ENCODE results near the gene COL25A1.

COL25A1 gene

DNA sequence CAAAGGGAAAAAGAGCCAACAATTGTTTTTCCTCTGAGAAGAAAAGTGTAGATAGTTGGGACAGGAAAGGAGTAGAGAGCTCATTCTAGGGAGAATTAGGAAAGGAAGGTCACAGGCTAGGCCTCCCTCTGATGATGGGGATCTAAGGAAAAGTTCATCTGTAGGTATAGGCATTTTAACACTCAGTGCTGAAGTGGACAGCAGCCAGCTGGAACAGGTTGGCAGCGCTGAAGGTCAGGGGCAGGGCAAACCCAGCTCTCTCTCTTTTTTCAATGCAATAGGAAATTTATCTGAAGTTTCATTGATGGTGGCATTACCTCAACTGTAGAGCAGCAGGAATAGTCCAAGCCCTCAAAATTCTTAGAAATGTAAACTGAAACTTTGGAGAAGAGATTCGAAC, 441.1 kb downstream of the COL25A1 start:
- no peak for DNase-seq (ENCODE audit: low read depth)

DNA sequence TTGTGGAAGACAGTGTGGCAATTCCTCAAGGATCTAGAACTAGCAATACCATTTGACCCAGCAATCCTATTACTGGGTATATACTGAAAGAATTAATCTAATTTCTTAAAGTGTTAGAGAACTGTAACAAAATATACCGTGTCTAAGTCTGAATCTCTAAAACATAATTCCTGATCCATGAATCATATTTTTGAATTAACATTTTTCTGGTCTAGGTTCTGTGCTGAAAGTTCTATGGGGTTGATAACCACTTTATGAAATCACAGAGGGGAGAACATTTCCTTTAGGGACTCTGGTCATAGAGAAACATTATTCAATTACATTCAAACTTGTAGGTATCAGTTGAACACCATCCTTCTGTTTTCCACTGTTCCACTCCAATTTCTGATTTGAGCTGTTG, 447.7 kb downstream of the COL25A1 start:
- no peak for DNase-seq (ENCODE audit: low read depth)

DNA sequence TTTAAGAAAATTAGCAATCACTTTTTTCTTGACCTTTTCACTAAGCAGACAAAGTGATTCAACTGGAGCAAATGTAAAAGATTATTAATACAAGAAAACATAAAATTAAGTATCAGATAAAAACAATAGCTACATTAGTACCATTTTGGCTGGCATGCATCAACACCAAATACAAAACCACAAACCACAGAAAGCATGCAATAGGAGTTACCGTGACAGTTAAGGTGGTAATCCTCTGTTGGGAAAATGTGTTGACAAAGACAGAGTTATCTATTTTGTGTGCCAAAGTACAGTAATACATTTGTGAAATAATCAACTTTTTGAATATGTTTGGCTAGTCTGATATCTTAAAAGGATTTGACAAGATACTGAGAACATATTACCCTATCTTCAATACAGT, 449.8 kb downstream of the COL25A1 start:
- no peak for DNase-seq (ENCODE audit: low read depth)

DNA sequence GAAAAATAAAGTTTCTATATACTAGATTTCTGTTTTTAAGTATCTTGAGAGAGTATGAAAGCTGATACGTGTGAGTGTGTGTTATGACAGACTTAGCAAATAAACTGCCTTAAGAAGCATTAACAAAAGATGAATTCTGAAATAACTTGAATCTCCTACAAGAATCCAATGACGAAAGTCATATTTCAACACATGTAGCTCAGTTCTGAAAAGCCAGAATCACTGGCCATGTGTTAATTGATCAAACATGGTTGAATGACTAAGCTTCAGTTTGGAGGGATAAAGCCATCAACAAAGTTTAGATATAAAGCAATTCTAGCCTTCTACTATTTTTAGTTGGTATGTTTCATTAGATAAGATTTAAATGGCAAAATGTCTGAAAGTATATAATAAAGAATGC, 451.1 kb downstream of the COL25A1 start:
- DNase-seq (ENCODE audit: low read depth), result no peak

DNA sequence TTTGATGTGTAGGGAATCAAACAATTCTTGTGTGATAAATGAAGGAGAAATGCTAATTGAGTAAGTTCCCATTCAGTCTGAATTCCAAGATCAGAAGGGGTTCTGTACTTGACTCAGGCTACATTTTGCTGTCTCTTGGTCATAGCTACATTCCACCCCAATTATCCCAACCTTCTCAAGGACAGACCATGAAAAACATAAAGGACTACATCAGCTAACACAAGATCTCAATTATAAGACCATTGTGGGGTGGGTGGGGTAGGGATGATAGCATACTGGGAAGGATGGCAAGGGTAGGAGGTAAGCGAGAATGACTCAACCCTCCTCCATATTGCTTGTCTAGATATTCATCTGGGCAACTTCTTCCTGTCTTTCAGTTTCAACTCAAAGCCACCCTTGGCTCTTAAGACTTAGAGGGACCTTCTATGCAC, 452.2 kb downstream of the COL25A1 start:
- no peak for DNase-seq (ENCODE audit: low read depth)

DNA sequence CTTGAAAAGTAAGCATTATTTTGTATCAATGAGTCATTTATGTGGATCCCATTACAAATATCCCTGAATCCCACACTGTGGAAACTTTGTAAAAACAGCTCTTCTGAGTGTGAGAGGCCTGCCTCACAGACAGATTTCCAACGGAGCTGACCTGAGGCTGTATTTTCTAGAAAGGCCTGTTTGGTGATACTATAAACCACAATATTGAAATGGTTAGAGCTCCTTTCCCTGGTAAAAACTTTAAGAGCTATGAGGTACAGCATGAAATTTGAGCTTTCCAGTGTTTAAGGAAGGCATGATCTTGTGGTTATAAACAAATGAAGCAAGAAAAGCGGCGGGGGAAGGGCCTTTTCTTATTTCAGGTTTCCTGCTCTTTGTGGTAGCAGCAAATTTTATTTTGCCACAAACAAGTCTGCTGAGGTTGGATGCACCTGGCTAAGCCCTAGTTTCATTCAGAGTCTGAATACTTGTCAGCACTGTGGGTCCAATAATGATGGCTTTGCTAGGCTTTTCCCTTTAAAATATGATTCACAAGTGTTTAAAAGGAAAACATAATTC, 452.8 kb downstream of the COL25A1 start:
- DNase-seq (ENCODE audit: low read depth), result no peak

DNA sequence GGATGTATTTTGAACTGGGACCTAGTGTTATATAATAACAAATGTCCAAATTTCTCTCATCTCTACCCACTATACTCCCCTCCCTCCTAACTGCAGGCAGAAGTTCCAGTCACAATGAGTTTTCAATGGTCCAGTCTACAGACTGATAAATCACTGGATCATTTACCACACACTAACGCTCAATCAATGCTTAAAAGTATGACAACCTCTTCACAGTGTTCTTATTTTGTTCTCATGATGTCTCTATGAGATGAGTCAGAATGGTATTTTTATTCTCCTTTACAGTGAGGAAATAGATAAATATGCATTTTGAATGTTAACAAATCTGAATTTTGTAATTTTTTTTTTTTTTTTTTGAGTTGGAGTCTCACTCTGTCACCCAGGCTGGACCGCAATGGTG, 455.9 kb downstream of the COL25A1 start:
- DNase-seq (ENCODE audit: low read depth), result no peak

DNA sequence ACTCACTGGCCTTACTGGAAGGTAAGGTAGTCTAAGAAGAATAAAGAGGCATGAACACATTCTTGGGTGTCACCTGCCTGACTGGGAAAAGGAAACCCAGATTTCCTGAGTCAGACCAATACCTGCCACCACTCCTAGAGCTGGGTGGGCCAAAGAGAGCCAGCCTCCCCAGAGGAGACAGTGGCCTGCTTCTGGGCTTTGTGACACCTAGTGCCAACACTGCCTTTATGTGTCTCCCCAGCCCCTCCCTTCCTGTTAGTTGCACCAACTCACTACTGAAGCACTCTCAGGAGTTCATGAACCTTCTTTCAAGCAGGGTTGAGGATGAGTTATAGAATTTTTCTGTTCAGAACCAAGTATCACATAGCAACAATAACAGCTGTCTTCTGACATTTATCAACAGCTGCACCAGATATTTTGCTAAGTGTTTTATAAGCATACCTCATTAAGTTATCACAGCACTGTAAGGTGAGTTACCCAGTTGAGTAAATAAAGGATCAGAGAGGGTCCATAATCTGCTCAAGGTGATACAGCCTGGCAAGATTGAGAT, 462.0 kb downstream of the COL25A1 start:
- no peak for DNase-seq (ENCODE audit: low read depth)

DNA sequence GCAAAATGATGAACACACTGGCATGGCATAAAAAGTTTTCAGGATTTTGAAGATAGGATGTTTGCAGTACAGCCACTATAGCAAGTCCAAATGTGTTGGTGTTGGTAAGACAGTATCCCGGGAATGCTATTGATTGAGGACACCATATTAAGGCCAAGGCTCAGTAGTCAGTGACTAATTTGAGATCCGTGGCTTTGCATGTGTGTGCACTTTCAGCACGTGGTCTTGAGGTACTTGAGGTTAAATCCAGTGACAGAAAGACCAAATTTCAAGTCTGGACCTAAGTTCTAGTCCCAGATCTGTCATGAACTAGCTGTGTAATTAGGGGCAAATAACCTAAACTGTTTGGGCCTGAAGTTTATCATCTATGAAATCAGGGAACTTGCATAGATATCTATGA, 463.1 kb downstream of the COL25A1 start:
- DNase-seq (ENCODE audit: low read depth), result no peak

DNA sequence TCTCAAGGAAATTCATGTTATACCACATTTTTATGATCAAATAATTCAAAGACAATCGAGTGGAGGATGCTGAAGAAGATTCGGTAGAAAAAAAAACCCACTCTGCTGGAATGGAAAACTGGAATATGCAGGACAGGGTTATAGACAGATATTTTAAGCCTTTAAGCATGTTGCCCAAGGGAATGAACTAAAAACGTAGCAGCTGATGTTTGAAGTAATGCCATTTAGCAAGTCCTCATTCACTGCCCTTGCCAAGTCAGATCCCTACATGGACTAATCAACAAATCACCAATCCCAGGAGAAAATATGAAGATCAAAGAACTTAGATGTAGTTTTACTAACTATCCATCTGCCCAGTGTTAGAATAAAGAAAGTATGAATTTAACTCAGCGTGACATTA, 464.0 kb downstream of the COL25A1 start:
- no peak for DNase-seq (ENCODE audit: low read depth)

DNA sequence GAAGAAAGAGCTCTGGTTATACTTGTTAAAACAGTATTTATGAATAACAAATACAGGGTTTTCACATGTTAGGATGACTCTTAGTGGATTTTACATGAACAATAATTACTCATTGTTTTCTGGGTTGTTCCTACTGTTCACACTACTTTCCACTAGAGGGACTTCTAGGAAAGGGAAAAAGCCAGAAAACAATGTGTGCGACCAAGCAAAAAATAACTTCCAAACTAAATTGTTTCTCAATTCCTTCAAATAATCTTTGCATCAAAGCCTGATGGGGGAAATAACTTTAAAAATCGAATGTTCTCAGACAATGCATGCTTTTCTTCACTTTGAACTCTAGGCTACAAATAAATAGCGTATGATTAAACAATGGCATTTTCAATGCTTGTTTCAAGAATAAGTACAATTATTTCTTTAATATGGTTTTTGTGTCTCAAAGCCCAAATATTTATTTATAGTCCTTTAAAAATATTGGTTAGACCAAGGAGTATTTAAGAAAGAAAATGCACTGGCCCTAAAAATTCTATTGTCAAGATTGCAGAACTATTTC, 467.5 kb downstream of the COL25A1 start:
- no peak for DNase-seq (ENCODE audit: low read depth)

DNA sequence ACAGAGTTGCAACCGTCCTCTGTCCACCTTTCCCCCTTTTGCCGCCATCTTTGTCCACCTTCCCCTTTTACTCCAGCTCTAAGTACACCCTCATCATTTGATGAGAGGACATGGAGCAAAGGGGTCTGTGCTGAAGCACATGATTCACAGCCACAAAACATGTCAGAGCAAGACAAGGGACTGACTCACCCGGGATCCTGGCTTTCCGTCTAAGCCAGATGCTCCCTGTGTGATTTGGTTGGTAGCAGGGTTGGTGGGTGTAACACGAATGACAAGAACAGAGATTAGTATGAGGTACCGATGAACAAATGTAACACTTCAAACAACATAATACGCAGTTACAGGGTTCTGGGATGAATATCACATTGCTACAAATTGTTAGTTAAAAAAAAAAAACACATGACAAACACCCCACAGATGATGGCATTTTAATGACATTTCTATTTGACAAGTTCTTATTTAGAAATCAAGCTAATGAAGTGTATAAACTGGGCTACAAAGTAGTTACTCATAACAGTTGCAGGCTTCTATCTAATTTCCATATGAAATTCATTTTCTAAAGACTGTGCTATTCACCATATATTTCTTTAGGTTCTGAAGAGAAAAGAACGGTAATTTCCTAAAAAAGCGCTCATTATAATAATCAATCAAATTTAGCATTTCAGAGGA, 468.2 kb downstream of the COL25A1 start:
- no peak for DNase-seq (ENCODE audit: low read depth)

DNA sequence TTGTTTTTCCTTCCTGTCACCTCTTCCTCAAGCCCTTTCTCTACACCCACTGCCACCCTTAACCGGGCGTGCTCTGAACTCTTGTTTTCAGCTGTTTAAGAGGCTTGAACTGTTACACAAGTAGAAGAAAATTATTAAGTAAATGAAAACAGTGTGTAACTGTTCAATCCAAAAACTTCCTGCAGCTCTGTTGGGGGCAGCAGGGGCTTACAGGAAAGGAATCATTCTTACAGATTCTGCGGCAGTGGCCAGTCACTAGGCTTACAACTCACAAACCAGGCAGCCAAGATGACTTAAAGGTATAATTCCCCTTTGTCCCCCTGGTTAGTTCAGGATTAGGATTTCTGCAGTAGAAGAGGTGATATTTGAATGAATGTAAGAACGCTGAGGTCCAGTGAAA, 469.4 kb downstream of the COL25A1 start:
- DNase-seq (ENCODE audit: low read depth), result no peak

DNA sequence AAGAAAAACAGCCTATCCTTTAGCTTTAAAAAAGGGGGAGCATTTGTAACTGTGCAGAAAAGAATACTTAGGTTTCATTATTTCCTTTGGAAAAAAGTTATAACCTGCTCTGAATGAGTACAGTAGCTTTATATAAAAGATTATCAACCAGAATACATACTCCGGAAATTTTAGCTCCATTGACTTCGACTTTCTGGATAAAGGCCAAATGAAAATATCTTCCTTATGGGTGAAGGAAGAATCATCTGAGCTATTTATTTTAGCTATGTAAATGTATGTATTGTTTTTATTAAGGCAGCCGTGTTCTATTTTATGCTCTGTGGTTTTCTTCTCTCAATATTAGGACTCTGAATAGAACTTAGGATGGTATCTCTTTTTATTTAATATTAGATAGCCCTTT, 470.6 kb downstream of the COL25A1 start:
- no peak for DNase-seq (ENCODE audit: low read depth)

DNA sequence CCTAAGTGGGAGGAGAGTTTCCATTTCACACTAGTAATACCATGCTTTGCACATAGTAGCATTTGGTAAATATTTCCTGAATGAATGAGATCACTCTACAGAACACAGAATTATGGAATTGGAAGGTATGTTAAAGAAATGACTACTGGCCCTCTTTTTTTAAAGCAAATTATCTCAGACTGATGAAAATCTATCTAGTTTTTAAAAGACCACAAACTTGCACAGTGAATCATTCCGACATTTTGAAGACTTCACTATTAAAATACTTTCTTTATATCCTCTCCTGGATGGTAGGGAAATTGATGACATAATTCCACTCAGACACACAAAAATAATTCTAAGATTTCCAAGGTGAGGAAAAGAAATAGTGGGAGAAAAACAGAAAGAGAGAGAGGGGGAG, 471.2 kb downstream of the COL25A1 start:
- DNase-seq (ENCODE audit: low read depth), result no peak

DNA sequence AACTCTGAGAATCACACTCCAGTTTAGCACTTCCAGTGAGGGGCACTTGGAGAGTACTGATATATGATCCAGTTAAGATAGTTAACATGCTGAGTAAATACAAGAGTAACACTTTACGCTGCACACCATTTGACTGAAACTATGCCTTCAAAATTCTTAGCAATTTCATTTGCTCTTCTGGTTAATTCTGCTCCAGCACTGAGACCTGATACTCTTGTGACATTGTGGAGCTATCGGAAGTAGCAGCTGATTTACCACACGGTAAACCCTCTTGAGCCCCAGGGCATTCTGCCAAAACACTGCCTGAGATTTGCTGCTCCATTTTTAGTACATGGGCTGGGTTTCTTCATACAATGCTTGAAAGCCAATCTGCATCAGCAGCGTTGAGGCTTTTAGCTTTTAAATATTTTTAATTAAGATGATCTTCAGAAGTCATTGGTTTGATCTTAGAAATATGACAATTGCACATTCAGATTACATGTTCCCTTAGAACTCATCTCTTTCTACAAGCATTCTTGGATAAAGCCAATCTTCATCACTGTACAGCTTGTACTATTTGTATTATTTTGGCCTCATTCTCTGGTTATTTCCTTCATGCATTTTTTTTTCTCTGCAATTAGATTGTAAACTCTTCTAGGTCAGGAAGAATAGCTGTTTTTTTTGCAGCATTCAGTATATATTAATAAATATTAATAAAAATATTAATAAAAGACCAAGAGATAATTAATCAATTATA, 471.8 kb downstream of the COL25A1 start:
- DNase-seq (ENCODE audit: low read depth), result no peak

DNA sequence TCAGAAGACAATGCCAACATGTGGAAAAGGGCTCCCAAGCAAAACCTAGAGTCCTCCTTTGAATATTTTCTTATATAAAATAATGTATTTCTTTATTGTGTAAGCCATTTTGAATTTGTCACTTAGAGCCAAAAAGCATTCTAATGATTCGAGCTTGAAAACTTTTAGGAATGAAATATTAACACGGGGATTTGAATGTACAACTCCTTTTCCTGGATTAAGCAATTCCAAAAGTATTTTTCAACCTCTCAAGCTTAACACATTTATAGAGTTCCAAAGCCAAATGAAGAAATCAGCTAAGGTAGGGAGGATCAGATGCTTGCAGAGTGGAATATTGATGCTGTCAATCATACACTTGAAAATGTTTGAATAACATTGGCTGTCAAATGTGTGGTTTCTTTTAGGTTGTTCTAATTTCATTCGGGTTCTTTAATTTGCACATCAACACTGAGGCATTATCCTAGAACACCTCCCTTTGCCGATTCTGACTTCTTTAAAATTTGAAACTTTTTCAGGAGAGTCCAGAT, 472.4 kb downstream of the COL25A1 start:
- no peak for DNase-seq (ENCODE audit: low read depth)

DNA sequence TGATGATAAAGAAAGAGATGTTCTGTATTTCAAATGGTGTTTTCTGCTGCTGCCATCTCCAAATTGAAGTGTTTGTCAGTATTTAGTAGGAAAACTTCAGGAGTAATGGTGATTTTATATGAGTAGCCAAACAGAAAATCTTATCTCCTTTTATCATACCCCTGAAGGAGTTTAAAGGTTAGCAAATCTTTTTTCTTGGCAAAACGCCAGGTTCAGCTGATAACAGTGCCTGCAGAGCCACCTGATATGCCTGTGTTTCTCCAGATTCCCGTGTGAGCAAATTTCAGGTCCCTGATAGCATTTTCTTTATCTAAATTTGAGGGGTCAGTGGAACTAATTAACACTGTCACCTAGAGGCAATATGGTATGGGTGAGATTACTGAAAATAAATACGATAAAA, 473.8 kb downstream of the COL25A1 start:
- DNase-seq (ENCODE audit: low read depth), result no peak

DNA sequence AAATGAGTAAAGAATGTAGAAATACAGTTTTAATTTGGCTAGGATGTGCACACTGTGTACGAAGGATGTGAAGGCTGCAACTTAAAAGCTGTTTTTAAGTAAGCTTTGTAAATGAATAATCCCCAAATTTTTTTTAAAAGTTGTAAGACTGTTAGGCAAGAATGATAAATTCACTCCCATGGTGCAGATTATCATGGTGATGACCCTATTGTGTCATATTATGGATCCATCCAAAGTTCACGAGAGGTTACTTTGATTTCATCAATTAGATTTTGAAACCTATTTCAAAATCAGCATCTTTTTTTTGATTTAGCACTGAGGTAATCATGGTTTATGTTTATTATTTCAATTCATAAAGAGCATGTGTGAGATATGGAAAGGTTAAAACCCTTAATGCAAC, 476.7 kb downstream of the COL25A1 start:
- DNase-seq (ENCODE audit: low read depth), result no peak

DNA sequence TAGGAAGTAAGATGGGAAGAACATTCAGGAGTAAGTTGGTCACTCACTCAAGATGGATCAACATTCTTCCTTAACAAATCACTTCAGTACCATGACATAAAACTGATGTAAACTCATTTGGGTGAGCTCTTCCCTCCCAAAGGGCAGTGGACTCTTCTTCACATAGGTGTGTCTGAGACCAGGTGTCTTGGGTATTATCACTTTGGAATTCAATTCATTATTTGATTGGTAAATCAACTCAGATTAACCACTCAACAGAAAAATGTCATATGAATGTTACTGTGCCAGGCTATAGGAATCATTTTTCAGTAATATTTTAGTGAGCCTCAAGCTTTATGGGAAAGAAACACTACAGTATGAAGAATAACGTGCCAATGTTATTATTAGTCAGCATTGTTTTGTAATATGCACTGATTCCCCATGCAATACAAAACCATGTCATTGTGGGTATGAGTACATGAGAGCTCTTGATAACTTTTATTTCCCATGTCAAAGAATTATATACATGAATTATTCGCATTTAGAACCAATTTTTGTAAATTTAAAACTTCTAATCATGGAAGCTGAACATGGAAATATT, 481.0 kb downstream of the COL25A1 start:
- no peak for DNase-seq (ENCODE audit: low read depth)

DNA sequence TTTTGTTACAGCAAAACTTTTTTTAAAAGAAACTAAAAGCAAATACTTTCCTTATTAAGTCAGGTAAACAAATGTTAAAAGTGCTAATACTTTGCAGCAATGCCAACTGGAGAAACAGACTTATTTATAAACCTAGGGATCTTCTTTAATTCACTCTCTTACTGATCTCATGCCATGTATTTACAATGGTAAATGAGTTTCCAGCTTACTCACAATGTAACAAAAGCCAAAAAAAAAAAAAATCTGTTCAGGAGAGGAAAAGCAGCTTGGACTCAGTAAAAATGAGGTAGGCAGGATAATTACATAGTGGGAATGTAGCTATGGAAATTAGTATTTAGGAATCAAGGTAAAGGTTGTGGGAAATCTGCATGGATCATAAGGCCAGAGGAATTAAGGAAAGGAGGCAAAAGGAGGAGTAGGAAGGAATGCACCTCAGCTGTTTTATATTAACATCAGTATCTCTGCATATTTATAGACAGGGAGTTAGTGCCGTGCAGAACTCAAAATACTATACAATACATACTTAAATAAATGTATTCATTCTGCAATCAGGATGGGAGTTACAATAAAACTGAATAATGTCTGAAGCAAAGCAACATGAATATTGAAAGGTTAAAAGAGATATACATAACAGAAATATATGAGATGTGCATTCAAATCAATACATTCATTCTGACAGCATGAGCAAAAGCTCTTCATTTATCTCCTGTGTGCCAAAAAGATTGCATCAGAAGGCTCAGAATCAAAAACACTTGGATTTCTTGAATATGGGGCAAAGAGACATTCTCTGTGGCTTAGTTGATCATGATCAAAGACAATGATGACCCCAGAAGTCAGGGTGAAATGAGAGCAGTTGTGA, 481.7 kb downstream of the COL25A1 start:
- no peak for DNase-seq (ENCODE audit: low read depth)

All from T follicular helper cell (primary cell).